Neural progenitor cell (in vitro differentiated cells): ENCODE results near the gene PRR23C.

Experiments
- EZH2 ChIP-seq: fragments of 200-600 bp; sonication (generic); IDR thresholded peaks from 2 replicates; pipeline ENCODE4 v1.6.1; 2017; ENCODE audit warnings: antibody characterized with exemption, mild to moderate bottlenecking, moderate library complexity
- EZH2phosphoT487 ChIP-seq: fragments of 200-600 bp; sonication (generic); IDR thresholded peaks from 2 replicates; pipeline ENCODE4 v1.6.1; 2017; ENCODE audit warnings: antibody characterized with exemption
- TF ChIP-seq, protein P1 (sequence below): fragments of 200-600 bp; sonication (generic); IDR thresholded peaks from 2 replicates; pipeline ENCODE4 v1.5.1; 2017; ENCODE audit warnings: antibody characterized with exemption, mild to moderate bottlenecking

DNA sequence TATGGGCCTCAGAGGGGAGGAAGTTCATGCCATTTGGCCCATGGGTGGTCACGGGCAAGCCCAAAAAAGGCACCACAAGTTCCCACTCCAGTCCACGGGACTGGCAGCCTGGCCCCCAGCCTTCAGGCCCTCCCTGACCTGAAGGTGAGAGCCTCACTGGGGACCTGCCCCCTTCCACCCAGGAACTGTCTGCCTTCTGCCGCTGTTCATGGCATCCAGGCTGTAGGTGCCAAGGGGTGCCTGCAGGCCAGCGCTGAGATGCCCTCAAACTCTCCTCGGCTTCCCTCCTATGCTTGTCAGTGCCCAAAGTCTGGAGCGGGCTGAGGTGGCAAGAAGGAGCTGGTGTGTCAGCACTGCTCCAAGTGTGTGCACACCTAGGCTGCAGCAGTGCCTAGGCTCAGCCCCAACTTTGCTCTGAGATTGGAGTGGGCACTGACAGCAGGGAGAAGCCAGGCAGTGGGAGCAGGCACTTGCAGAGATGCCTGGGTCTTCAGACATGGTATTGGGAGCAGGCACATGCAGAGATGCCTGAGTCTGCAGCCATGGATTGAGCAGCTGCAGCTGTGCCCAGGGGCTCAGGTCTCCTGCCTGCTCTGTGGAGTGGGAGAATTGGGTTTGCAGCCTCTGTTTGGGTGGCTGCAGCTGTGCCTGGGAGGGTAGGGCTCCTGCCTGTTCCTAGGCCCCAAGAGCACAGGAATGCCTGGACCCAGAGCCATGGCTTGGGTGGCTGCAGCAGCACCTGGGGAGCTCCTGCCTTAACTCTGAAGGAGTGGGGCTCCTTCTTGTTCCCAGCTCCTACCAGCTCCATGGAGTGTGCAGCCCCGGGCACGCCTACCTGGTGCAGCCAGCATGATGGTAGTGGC lies 44.0 kb upstream of the PRR23C start:
- TF ChIP-seq, protein P1, sequence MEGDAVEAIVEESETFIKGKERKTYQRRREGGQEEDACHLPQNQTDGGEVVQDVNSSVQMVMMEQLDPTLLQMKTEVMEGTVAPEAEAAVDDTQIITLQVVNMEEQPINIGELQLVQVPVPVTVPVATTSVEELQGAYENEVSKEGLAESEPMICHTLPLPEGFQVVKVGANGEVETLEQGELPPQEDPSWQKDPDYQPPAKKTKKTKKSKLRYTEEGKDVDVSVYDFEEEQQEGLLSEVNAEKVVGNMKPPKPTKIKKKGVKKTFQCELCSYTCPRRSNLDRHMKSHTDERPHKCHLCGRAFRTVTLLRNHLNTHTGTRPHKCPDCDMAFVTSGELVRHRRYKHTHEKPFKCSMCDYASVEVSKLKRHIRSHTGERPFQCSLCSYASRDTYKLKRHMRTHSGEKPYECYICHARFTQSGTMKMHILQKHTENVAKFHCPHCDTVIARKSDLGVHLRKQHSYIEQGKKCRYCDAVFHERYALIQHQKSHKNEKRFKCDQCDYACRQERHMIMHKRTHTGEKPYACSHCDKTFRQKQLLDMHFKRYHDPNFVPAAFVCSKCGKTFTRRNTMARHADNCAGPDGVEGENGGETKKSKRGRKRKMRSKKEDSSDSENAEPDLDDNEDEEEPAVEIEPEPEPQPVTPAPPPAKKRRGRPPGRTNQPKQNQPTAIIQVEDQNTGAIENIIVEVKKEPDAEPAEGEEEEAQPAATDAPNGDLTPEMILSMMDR, result no peak
- TF ChIP-seq EZH2phosphoT487 (no peak), EZH2 (no peak)
